Testis (tissue), 3 donors: ENCODE results near the gene ZNF830. TPM values are rescaled to one million over a fixed set of nuclear protein-coding genes. Genes with fewer than 3 reads are reported as not detected.

Source experiments
- DNase-seq: peaks from one replicate; pipeline ENCODE4 v3.0.0-alpha.2; 2019
- H3K27ac ChIP-seq, 2 donors: fragments of 200-600 bp; sonication (generic); one replicate each; pipeline ENCODE4 v1.5.1; 2019
- H3K27me3 ChIP-seq: fragments of 200-600 bp; sonication (generic); one replicate; pipeline ENCODE4 v1.5.1; 2019
- H3K36me3 ChIP-seq: fragments of 200-600 bp; sonication (generic); one replicate; pipeline ENCODE4 v1.5.1; 2017; ENCODE audit warnings: low read depth; ENCODE audit errors: missing control alignments
- H3K4me1 ChIP-seq: fragments of 200-600 bp; sonication (generic); one replicate; pipeline ENCODE4 v1.5.1; 2019
- H3K4me3 ChIP-seq, 2 donors: fragments of 200-600 bp; sonication (generic); one replicate each; pipeline ENCODE4 v1.5.1; 2017 to 2019
- H3K9me3 ChIP-seq: fragments of 200-600 bp; sonication (generic); one replicate; pipeline ENCODE4 v1.5.1; 2017
- POLR2A ChIP-seq: fragments of 450-650 bp; IDR thresholded peaks from one replicate; pipeline ENCODE4 v1.6.1; 2017; ENCODE audit warnings: antibody characterized with exemption, mild to moderate bottlenecking, moderate library complexity
- WGBS, 2 donors: methylation state at CpG; one replicate each; pipeline ENCODE4 v1.1.5; 2018; 5-methylcytosine and 5-hydroxymethylcytosine counted together
- intact Hi-C: fragments of 100-400 bp; cut with DNase I; formaldehyde crosslinking; loops from one replicate; pipeline ENCODE4 v1.15.1; 2023; ENCODE audit warnings: low total_unique reads
- polyA plus RNA-seq: library from polyadenylated mRNA; stranded (reverse); fragments of 350-450 nt; fragmentation: Illumina TruSeq; extraction: RNeasy Lipid Tissue Mini Kit (QIAGEN cat#74804); gene quantifications from one replicate; pipeline ENCODE4 v1.2.3, GENCODE V29; 2014; ENCODE audit warnings: low read depth, low replicate concordance; ENCODE audit not compliant: insufficient read depth
- total RNA-seq, 2 donors: library from RNA; depleted of rRNA; stranded (reverse); fragments of >200 nt; gene quantifications; one replicate each; pipeline ENCODE4 v1.2.3, GENCODE V29; 2016
- TF ChIP-seq, protein P1 (sequence below), 3 experiments: fragments of 450-650 bp in 2 of 3; fragments of 200-600 bp in 1 of 3; sonication (generic) in 1 of 3; IDR thresholded peaks; one replicate each; pipeline ENCODE4 v1.5.1; 2016 to 2019; ENCODE audit warnings: antibody characterized with exemption in 3 of 3, mild to moderate bottlenecking in 2 of 3, moderate library complexity in 1 of 3

ZNF830 gene
- total and polyA plus RNA-seq, 3 donors from 2014 or later = 20.2 to 21.6 (median 20.6) TPM

DNA sequence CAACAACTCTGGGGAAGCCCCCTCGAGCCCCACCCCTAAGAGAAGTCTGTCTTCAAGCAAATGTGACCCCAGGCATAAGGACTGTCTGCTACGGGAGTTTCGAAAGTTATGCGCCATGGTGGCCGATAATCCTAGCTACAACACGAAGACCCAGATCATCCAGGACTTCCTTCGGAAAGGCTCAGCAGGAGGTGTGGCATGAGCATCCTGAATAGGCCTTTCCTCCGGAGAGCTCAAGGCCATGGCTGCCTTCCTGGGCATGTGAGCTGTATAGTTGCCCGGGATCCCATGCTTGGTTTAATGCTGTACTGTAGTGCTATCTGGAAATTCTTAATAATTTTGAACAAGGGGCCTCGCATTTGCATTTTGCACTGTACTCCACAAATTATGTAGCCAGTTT is 28.1 kb downstream of the ZNF830 start:
- Histone ChIP-seq H3K36me3 (no peaks in the 10 kb centered on the region), H3K4me3 (no peak overlapping the region)
- WGBS, 2 donors = 89 to 90% methylated on average over 10 of the region's 10 CpGs

DNA sequence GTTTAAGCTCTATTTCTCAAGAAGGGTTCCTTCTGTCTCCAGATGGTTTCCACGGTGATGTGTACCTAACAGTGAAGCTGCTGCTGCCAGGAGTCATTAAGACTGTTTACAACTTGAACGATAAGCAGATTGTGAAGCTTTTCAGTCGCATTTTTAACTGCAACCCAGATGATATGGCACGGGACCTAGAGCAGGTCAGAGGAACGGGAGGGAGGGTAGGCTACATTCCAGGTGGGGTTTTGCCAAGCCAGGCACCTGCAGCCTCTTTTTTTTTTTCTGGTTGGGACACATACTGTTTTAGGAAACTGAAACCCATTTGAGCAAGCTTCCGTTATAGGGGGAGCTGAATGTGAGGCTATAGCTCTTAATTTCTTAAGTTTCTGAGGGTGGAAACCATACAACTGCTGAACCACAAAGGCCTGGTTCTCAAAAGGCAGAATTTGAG is 29.6 kb downstream of the ZNF830 start:
- intact Hi-C loops = no loop called here
- DNase-seq = no peak
- no peak overlapping the region for H3K27ac ChIP-seq

More for the DNA sequence above, 28.1 kb downstream of the ZNF830 start:
- TF ChIP-seq POLR2A = no peak
- TF ChIP-seq, protein P1, sequence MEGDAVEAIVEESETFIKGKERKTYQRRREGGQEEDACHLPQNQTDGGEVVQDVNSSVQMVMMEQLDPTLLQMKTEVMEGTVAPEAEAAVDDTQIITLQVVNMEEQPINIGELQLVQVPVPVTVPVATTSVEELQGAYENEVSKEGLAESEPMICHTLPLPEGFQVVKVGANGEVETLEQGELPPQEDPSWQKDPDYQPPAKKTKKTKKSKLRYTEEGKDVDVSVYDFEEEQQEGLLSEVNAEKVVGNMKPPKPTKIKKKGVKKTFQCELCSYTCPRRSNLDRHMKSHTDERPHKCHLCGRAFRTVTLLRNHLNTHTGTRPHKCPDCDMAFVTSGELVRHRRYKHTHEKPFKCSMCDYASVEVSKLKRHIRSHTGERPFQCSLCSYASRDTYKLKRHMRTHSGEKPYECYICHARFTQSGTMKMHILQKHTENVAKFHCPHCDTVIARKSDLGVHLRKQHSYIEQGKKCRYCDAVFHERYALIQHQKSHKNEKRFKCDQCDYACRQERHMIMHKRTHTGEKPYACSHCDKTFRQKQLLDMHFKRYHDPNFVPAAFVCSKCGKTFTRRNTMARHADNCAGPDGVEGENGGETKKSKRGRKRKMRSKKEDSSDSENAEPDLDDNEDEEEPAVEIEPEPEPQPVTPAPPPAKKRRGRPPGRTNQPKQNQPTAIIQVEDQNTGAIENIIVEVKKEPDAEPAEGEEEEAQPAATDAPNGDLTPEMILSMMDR (IDR thresholded peaks at IDR 0.05) = no peak
- Histone ChIP-seq H3K27ac (no peak overlapping the region), H3K4me1 (no peaks in the 10 kb centered on the region), H3K9me3 (no peaks in the 10 kb centered on the region), H3K27me3 (no peaks in the 10 kb centered on the region)
- intact Hi-C loops = no loop called here
- no peak for DNase-seq

DNA sequence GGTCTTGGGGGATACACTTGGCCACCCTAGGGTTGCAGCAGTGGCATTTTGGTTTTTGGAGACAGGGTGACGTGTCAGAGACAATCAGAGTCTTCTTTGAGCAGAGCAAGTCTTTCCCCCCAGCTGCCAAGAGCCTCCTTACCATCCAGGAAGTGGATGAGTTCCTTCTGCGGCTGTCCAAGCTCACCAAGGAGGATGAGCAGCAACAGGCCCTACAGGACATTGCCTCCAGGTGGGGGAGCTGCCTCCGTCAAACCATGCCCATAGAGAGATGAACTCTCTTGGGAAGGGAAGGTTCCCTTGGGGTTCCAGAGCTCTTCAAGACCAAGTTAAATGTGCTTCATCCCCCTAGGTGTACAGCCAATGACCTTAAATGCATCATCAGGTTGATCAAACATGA is 30.3 kb downstream of the ZNF830 start:
- Histone ChIP-seq H3K9me3 (no peaks in the 10 kb centered on the region), H3K4me3 (no peak overlapping the region), H3K36me3 (no peaks in the 10 kb centered on the region), H3K27me3 (no peaks in the 10 kb centered on the region), H3K27ac (no peak overlapping the region), H3K4me1 (peaks cover under 1% of the 10 kb centered on the region)
- intact Hi-C loops = no loop called here
- DNase-seq = no peak
- TF ChIP-seq POLR2A = no peak
- TF ChIP-seq, protein P1 (IDR thresholded peaks at IDR 0.05) = no peak
- WGBS, 2 donors = 90 to 100% methylated on average over 1 to 3 of the region's 3 CpGs

More for the DNA sequence above, 29.6 kb downstream of the ZNF830 start:
- Histone ChIP-seq H3K4me1 (no peaks in the 10 kb centered on the region), H3K36me3 (no peaks in the 10 kb centered on the region), H3K4me3 (no peak overlapping the region), H3K9me3 (no peaks in the 10 kb centered on the region), H3K27me3 (no peaks in the 10 kb centered on the region)
- WGBS, 2 donors = 58 to 62% methylated on average over 6 of the region's 6 CpGs
- TF ChIP-seq POLR2A = no peak
- TF ChIP-seq, protein P1 (IDR thresholded peaks at IDR 0.05) = no peak

DNA sequence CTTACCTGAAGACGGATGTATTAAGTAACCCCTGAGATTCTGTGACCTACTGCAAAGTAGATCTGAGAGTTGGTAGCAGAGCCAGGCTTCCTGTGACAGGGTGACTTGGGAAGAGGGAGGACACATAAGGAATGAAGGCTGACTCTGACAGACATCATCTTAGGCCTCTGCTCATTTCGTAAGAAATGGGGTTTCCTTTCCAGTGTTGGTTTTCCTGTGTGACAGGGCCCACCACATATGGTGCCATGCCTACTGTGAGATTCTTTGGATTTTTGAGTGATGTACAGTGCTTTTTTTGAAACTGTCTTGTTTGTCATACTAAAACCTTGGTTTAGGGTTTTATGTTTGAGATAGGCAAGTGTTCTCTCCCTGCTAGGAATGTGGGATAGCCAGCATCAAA is 31.7 kb downstream of the ZNF830 start:
- H3K36me3 ChIP-seq = no peaks in the 10 kb centered on the region
- intact Hi-C loops = no loop called here
- H3K27ac ChIP-seq = no peak overlapping the region
- 76 to 90% methylated on average over 2 of the region's 2 CpGs for WGBS, 2 donors
- H3K9me3 ChIP-seq = no peaks in the 10 kb centered on the region
- H3K4me3 ChIP-seq = no peak overlapping the region
- peaks cover 15% of the 10 kb centered on the region for H3K4me1 ChIP-seq
- no peak for DNase-seq
- TF ChIP-seq, protein P1 (IDR thresholded peaks at IDR 0.05) = no peak
- no peak for TF ChIP-seq POLR2A
- no peaks in the 10 kb centered on the region for H3K27me3 ChIP-seq
